ENCODE results near the gene TIMP3. TPM values are rescaled to one million over a fixed set of nuclear protein-coding genes. Genes with fewer than 3 reads are reported as not detected.

TIMP3 gene
- total and polyA plus RNA-seq, 10 donors: 19.7 to 689 (median 367) TPM

- 75 to 93% (median 85%) methylated on average over 2 to 3 of the region's 3 CpGs for WGBS, 5 donors
- Histone ChIP-seq H3K27ac (no peak overlapping the region), H3K4me3 (no peak overlapping the region), H3K9me3 (no peaks in the 10 kb centered on the region), H3K36me3 (peaks cover 0 to 94% (median 28%) of the 10 kb centered on the region in 6 donors), H3K4me1 (no peaks in the 10 kb centered on the region), H3K27me3 (replicated peaks in 1 of 7) (no peaks in the 10 kb centered on the region)
- intact Hi-C loops (cut with DNase I; ENCODE audit: low total_unique reads): no loop called here
- no peak for DNase-seq
- TF ChIP-seq POLR2AphosphoS5 (IDR thresholded peaks at IDR 0.05) (peak in 1 of 3 donors; percentile 57), CTCF (IDR thresholded peaks at IDR 0.05 in 8 of 11, conservative IDR thresholded peaks at IDR 0.05 in 3 of 11) (no peak)
Measured at GRCh38 chr22:32858121-32858703, 56.7 kb downstream of the TIMP3 start.

- H3K4me3 ChIP-seq: no peak overlapping the region
- H3K4me1 ChIP-seq: no peaks in the 10 kb centered on the region
- TF ChIP-seq POLR2AphosphoS5 (IDR thresholded peaks at IDR 0.05) (peak in 2 of 3 donors; percentile 32 to 38), POLR2A (IDR thresholded peaks at IDR 0.05) (no peak), CTCF (IDR thresholded peaks at IDR 0.05 in 8 of 11, conservative IDR thresholded peaks at IDR 0.05 in 3 of 11) (no peak)
- peaks cover 0 to 86% (median 28%) of the 10 kb centered on the region in 6 donors for H3K36me3 ChIP-seq
- H3K27ac ChIP-seq: no peak overlapping the region
- no peaks in the 10 kb centered on the region for H3K9me3 ChIP-seq
- DNase-seq: no peak
- intact Hi-C loops (cut with DNase I; ENCODE audit: low total_unique reads): no loop called here
- no peaks in the 10 kb centered on the region for H3K27me3 ChIP-seq (replicated peaks in 1 of 7)
- WGBS, 5 donors: 87 to 94% (median 90%) methylated on average over 9 of the region's 9 CpGs
Measured at GRCh38 chr22:32858957-32859356, 57.5 kb downstream of the TIMP3 start.

- Histone ChIP-seq H3K27ac (no peak overlapping the region), H3K27me3 (replicated peaks in 1 of 7) (no peaks in the 10 kb centered on the region), H3K36me3 (peaks cover 0 to 78% (median 28%) of the 10 kb centered on the region in 6 donors), H3K9me3 (no peaks in the 10 kb centered on the region), H3K4me1 (no peaks in the 10 kb centered on the region), H3K4me3 (no peak overlapping the region)
- TF ChIP-seq POLR2AphosphoS5 (IDR thresholded peaks at IDR 0.05): peak in 1 of 3 donors; percentile 59
- TF ChIP-seq CTCF (IDR thresholded peaks at IDR 0.05 in 8 of 11, conservative IDR thresholded peaks at IDR 0.05 in 3 of 11): no peak
- TF ChIP-seq POLR2A (IDR thresholded peaks at IDR 0.05): no peak
- intact Hi-C loops (cut with DNase I; ENCODE audit: low total_unique reads): no loop called here
- WGBS, 5 donors: 65 to 82% (median 79%) methylated on average over 1 of the region's 1 CpG
- no peak for DNase-seq
Measured at GRCh38 chr22:32859743-32860142, 58.2 kb downstream of the TIMP3 start.

- Histone ChIP-seq H3K4me3 (no peak overlapping the region), H3K27ac (no peak overlapping the region), H3K27me3 (replicated peaks in 1 of 7) (no peaks in the 10 kb centered on the region), H3K9me3 (no peaks in the 10 kb centered on the region), H3K36me3 (peaks cover 0 to 63% (median 28%) of the 10 kb centered on the region in 6 donors), H3K4me1 (no peaks in the 10 kb centered on the region)
- WGBS, 5 donors: 72 to 97% (median 89%) methylated on average over 5 of the region's 5 CpGs
- TF ChIP-seq CTCF (IDR thresholded peaks at IDR 0.05 in 8 of 11, conservative IDR thresholded peaks at IDR 0.05 in 3 of 11) (no peak), POLR2AphosphoS5 (IDR thresholded peaks at IDR 0.05) (peak in 2 of 3 donors; percentile 54 to 76)
- DNase-seq: no peak
- intact Hi-C loops (cut with DNase I; ENCODE audit: low total_unique reads): no loop called here
Measured at GRCh38 chr22:32861330-32861729, 59.8 kb downstream of the TIMP3 start.

All from spleen (tissue), 11 donors.